PC-9 (cell line): Measurements from ENCODE around the gene PASK. TPM values are rescaled to one million over a fixed set of nuclear protein-coding genes. Genes with fewer than 3 reads are reported as not detected.

Experiments
- BruUV-seq: library from RNA; stranded (reverse); fragments of 400-500 nt; replicated peaks from 2 replicates; lab custom pipeline; 2021; lab: Mats Ljungman, UMichigan
- CTCF ChIA-PET: fragments of 300-600 bp; sonication (Branson Sonifier 250); formaldehyde crosslinking; loops from one replicate; lab custom pipeline; 2022; ENCODE audit warnings: antibody characterized with exemption; lab: Charles Lee
- POLR2A ChIA-PET: fragments of 300-600 bp; sonication (Branson Sonifier 250); formaldehyde crosslinking; loops from one replicate; lab custom pipeline; 2022; ENCODE audit warnings: antibody characterized with exemption; ENCODE audit not compliant: unreplicated experiment; lab: Charles Lee
- DNase-seq, 2 experiments: peaks; one replicate each; pipeline versions ENCODE4 v3.0.0 to v3.0.0-alpha.2; 2015 to 2022; ENCODE audit warnings: mixed read lengths in 1 of 2
- H2AFZ ChIP-seq: fragments of 200-600 bp; sonication (generic); 2 replicates; pipeline ENCODE4 v1.8.1; 2017; ENCODE audit warnings: antibody characterized with exemption
- H3F3A ChIP-seq: fragments of 200-600 bp; sonication (generic); 2 replicates; pipeline ENCODE4 v1.8.1; 2017; ENCODE audit warnings: antibody characterized with exemption, mild to moderate bottlenecking, low read depth; ENCODE audit not compliant: insufficient read depth
- H3K27ac ChIP-seq: fragments of 200-600 bp; sonication (generic); 2 replicates; pipeline ENCODE4 v1.6.1; 2016; ENCODE audit warnings: mixed run types
- H3K27me3 ChIP-seq: fragments of 200-600 bp; sonication (generic); 2 replicates; pipeline ENCODE4 v1.6.1; 2016; ENCODE audit warnings: low read depth, mixed run types; ENCODE audit not compliant: insufficient read depth
- H3K36me3 ChIP-seq: fragments of 200-600 bp; sonication (generic); 2 replicates; pipeline ENCODE4 v1.6.1; 2016; ENCODE audit warnings: low read depth, mixed run types
- H3K4me1 ChIP-seq: fragments of 200-600 bp; sonication (generic); replicated peaks from 2 replicates; pipeline ENCODE4 v1.6.1; 2016; ENCODE audit warnings: mixed run types; ENCODE audit not compliant: insufficient read depth
- H3K4me2 ChIP-seq: fragments of 200-600 bp; sonication (generic); 2 replicates; pipeline ENCODE4 v1.6.1; 2017; ENCODE audit warnings: mixed run types
- H3K4me3 ChIP-seq: fragments of 200-600 bp; sonication (generic); 2 replicates; pipeline ENCODE4 v1.6.1; 2016; ENCODE audit warnings: mixed run types
- H3K79me2 ChIP-seq: fragments of 200-600 bp; sonication (generic); 2 replicates; pipeline ENCODE4 v1.6.1; 2017; ENCODE audit warnings: low read depth, mixed run types
- H3K9me2 ChIP-seq: fragments of 200-600 bp; sonication (generic); 2 replicates; pipeline ENCODE4 v1.8.1; 2017; ENCODE audit warnings: mild to moderate bottlenecking; ENCODE audit not compliant: insufficient read depth
- H3K9me3 ChIP-seq: fragments of 200-600 bp; sonication (generic); 2 replicates; pipeline ENCODE4 v1.8.1; 2016; ENCODE audit warnings: low read depth; ENCODE audit not compliant: insufficient read depth
- H4K20me1 ChIP-seq: fragments of 200-600 bp; sonication (generic); 2 replicates; pipeline ENCODE4 v1.8.1; 2017; ENCODE audit not compliant: insufficient read depth
- EZH2 ChIP-seq: fragments of 200-600 bp; sonication (generic); IDR thresholded peaks from 2 replicates; pipeline ENCODE4 v1.8.0; 2017; ENCODE audit warnings: antibody characterized with exemption, low read depth
- intact Hi-C: fragments of 100-400 bp; cut with micrococcal nuclease; formaldehyde crosslinking; loops from one replicate; pipeline ENCODE4 v1.10.0; 2022; ENCODE audit not compliant: unreplicated experiment
- total RNA-seq: library from RNA; stranded (reverse); gene quantifications from 2 replicates; pipeline ENCODE4 v1.2.3, GENCODE V29; 2021
- TF ChIP-seq, protein P1 (sequence below): fragments of 200-600 bp; sonication (generic); conservative IDR thresholded peaks from 2 replicates; pipeline ENCODE4 v1.6.1; 2017; ENCODE audit warnings: mixed run types, antibody characterized with exemption, mild to moderate bottlenecking, moderate library complexity

PASK gene
- total RNA-seq, 1 experiment from 2014 or later = 77.5 TPM

DNA sequence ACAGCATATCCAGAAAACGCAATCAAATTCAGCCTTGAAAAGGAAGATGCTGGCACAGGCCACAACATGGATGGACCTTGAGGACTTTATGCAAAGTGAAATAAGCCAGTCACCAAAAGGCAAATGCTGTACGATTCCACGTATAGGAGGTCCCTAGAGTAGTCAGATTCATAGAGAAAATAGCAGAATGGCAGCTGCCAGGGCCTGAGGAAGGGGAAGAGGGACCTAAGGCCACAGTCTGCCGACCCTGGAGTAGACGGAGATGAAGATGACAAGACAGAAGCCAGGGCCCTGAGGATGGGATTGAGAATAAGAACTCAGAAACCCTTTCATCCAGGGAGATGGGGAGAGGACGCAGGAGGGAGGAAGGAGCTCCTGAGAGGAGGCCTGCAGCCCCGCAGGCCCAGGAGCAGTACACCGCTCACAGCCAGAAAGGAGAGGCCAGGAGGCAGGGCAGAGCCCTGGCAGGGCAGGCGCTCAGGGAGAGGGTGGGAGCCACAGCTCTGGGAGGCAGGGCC is 39.1 kb downstream of the PASK start:
- no TSS peak for BruUV-seq

DNA sequence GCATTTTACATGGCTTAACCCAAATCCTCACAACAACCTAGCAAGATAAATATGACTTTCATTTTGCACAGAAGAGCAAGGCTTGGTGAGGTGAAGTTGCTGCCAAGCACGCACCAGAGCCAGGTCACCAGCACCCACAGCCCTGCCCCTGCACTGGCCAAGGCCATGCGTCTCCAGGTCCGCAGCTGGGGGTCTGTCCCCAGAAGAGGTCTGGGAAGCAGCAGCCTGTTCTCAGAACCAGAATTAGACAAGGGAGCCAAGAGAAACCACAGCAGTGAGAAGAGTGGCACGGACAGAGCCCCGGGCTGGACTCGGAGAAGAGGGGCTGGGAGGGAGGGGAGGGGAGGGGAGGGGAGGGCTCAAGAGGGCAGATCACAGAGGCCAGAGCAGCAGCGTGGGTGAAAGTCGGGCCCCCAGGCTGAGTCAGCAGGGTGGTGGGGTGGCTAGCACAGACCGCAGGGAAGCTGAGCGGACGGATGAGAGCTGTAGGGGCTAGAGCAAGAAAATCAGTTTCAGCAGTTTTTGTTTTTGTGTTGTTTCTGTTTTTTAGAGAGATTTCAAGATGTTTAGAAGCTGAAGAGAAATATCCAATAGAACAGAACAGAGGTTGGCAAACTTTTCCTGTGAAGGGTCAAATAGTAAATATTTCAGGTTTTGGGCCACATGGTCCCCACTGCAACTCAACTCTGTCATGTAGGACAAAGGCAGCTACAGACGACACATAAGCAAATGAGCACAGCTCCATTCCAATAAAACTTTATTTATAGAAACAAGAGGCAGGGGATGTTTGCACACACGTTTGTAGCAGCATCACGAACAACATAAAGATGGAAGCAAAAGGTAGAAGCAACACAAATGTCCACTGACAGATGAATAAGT is 39.8 kb downstream of the PASK start:
- H3K4me2 ChIP-seq = no peak overlapping the region
- CTCF ChIA-PET = no interaction called here
- intact Hi-C loops = loop anchor here (10.0 kb wide), 2 partner anchors 105 to 255 kb away; no protein-coding TSS in a partner anchor

More for the DNA sequence above, 39.1 kb downstream of the PASK start:
- H3K36me3 ChIP-seq = no peaks in the 10 kb centered on the region
- H2AFZ ChIP-seq = no peak overlapping the region
- H3K27me3 ChIP-seq = no peaks in the 10 kb centered on the region
- H3K9me2 ChIP-seq = no peaks in the 10 kb centered on the region
- POLR2A ChIA-PET = no interaction called here
- DNase-seq = no peak
- no peak for TF ChIP-seq EZH2
- TF ChIP-seq, protein P1, sequence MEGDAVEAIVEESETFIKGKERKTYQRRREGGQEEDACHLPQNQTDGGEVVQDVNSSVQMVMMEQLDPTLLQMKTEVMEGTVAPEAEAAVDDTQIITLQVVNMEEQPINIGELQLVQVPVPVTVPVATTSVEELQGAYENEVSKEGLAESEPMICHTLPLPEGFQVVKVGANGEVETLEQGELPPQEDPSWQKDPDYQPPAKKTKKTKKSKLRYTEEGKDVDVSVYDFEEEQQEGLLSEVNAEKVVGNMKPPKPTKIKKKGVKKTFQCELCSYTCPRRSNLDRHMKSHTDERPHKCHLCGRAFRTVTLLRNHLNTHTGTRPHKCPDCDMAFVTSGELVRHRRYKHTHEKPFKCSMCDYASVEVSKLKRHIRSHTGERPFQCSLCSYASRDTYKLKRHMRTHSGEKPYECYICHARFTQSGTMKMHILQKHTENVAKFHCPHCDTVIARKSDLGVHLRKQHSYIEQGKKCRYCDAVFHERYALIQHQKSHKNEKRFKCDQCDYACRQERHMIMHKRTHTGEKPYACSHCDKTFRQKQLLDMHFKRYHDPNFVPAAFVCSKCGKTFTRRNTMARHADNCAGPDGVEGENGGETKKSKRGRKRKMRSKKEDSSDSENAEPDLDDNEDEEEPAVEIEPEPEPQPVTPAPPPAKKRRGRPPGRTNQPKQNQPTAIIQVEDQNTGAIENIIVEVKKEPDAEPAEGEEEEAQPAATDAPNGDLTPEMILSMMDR = no peak
- H3K27ac ChIP-seq = no peak overlapping the region
- no peaks in the 10 kb centered on the region for H3K9me3 ChIP-seq
- H3F3A ChIP-seq = no peaks in the 10 kb centered on the region
- intact Hi-C loops = no loop called here
- no peak overlapping the region for H3K4me2 ChIP-seq
- H4K20me1 ChIP-seq = no peaks in the 10 kb centered on the region
- CTCF ChIA-PET = no interaction called here
- no peaks in the 10 kb centered on the region for H3K79me2 ChIP-seq
- no peaks in the 10 kb centered on the region for H3K4me1 ChIP-seq
- no peak overlapping the region for H3K4me3 ChIP-seq

More for the DNA sequence above, 39.8 kb downstream of the PASK start:
- Histone ChIP-seq H3K27ac (no peak overlapping the region), H3K79me2 (no peaks in the 10 kb centered on the region), H3F3A (no peaks in the 10 kb centered on the region), H4K20me1 (no peaks in the 10 kb centered on the region), H3K36me3 (no peaks in the 10 kb centered on the region), H3K9me2 (no peaks in the 10 kb centered on the region), H3K4me3 (no peak overlapping the region), H3K27me3 (no peaks in the 10 kb centered on the region), H3K9me3 (no peaks in the 10 kb centered on the region), H3K4me1 (no peaks in the 10 kb centered on the region), H2AFZ (no peak overlapping the region)
- no peak for TF ChIP-seq EZH2
- TF ChIP-seq, protein P1 = no peak
- POLR2A ChIA-PET = no interaction called here
- no TSS peak for BruUV-seq
- no peak for DNase-seq
